Activated effector memory CD4-positive, alpha-beta T cell treated with Interleukin-2 at 50 U/mL for 16 hours (primary cell): ENCODE results near the gene TCEAL7.
A peak's percentile ranks its signal among the peaks of the same experiment; 100 is the strongest.
"Not testable (repeated sequence)": the region's sequence is repeated elsewhere in the genome, so short reads cannot be mapped to it uniquely, and the experiment has no call there.

Experiments used
- DNase-seq: peaks from one replicate; pipeline ENCODE4 v3.0.0-alpha.2; 2020

The TCEAL7 gene, protein sequence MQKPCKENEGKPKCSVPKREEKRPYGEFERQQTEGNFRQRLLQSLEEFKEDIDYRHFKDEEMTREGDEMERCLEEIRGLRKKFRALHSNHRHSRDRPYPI

GRCh38 chrX:103329991-103330390, at the start of gene TCEAL7:
TCEAL7 (plus strand) TSS chrX:103330239; CDS start chrX:103331404, 1,165 bp downstream.
- no peak for DNase-seq

DNA sequence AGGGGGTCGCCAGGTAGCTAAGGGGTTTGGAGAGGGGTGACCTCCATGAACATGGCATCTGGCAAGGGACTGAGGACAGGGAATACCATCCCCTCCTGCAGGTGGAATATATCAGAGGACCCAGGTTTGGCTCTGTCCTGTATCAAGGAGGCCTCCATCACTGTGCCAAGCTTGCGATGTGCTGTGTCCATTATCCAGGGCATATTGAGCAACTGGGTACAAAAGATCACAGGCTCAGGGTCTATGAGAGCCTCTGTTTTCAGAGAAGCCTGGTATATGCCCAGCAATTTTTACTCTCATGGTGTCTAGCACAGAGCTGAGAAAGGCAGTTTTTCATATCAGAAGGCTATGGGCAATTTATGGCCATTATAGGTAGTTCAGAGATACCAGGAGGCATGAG, 36.9 kb upstream of the TCEAL7 start:
- no peak for DNase-seq

DNA sequence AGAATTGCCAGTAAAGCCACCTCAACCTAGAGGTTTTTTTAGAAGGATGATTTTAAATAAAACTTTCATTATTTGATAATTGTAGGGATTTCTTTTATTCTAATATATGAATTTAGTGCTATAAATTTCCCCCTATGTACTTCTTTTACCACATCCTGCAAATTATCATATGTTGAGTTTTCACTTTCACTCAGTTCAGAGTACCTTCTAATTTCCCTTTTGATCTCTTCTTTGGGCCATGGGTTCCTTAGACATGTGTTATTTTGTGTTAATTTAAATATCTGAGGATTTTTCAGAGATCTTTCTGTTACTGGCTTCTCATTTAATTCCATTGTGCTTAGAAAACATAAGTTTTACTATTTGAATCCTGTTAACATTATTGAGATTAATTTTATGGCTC, 25.3 kb upstream of the TCEAL7 start:
- DNase-seq: no peak

- not testable (repeated sequence) for DNase-seq
These were observed 24.4 kb upstream of the TCEAL7 start for GRCh38 chrX:103305666-103306065.

DNA sequence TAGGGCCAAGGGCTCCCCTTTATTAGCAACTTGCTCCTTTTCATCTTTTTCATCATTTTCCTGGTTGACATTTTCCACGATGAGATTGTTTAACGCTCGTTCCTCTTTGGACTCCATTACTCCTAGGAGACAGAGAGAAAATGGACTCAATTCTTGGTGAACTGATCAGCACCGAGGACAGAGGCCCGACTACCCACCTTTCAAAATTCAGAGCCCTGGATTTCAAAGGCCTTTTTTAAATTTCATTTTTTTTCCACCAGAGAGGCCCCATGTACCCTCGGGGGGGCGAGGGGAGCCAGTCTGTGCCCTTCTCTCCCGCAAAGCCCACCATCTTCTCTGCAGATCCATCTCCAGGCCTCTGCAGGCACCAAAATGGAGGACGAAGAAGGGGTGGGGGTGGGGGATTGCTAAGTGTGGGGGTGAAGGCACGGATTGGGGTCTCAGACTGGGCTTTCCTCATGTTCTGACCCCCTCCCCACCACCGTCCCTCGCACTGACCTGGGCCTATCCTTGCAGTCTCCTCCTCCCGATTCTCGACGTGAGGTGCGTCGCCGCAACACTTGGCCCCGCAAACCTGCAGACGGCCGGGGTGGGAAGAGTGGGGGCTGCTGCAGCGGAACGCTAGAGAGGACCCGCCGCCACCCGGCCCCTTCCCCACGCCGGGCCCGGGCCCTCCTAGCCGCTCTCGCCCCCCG, 20.0 kb upstream of the TCEAL7 start:
- DNase-seq: no peak

DNA sequence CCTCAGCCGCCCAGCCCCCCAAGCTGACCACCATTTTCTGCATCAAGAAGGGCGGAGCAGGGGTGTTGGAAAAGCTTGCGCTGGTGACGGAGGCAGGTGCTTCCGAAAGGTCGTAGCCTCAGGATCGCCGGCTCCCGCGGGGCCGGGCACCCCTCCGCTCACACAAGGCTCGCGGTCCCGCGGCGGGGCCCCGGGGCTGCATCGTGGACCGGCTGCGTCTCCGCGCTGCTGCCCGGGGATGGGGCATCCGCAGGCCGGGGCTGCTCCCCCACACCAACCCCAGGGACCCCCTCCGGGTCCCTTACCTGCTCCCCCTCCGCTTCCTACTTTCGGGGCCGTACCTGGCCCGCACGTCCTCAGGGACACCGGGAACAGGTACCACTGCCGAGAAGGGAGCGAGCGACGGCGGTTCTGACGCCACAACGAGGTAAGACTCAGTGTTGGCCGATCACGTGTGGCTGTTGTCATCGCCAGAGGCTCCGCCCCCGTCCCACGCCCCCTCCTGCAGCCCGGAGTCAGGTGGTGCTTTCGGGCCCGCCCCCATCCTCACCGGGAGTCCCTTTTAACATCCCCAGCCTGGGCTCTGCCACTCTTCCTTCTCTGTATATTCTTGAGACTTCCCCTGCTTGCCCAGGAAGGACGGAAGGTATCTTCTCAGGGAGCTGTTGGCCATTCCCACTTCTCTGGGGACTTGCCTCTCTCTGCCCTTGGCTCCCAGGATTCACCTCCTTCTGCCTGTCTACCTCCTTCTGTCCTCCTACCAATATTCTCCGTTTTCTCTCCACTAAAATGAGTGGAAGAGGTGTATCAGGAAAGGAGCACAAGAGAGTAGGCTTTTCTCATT, 19.3 kb upstream of the TCEAL7 start, which contains the start of gene BEX2:
BEX2 (minus strand) TSS at position 436 of the 844 bp plus-strand sequence. CDS start 1,014 bp downstream, outside the sequence.
- DNase-seq: peak; percentile 77

GRCh38 chrX:103311399-103311780, 18.6 kb upstream of the TCEAL7 start:
- no peak for DNase-seq

GRCh38 chrX:103330681-103331288, 746 bp downstream of the TCEAL7 start:
- DNase-seq: no peak

- no peak for DNase-seq
These were observed 8.6 kb downstream of the TCEAL7 start for GRCh38 chrX:103338663-103339062.

DNA sequence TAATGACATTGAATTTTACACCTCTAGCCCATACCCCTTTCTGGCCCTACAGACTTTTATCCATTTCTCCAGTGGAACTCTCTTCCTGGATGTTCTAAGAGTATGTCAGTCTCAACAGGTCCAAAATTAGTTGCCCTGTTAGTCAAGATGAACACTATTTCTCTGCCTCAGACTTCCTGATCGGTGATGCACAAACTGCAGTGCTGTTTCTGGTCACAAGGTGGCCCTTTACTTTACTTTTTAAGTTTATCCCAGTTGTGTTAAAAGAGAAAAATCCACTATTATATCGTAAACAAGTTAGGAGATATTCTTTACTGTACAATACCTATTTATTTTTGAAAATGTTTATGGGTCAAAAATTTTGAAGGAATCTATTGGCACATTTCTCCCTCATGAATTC, 13.1 kb downstream of the TCEAL7 start:
- peak; percentile 16 for DNase-seq

DNA sequence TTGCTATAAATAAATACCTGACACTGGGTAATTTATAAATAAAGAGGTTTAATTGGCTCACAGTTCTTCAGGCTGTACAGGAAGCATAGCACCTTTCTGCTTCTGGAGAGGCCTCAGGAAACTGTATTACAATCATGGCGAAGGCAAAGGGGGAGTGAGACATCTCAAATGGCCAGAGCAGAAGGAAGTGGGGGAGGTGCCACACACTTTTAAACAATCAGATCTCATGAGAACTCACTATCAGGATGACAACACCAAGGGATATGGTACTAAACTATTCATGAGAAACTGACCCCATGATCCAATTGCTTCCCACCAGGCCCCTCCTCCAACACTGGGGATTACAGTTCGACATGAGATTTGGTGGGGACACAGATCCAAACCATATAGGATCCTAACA, 14.6 kb downstream of the TCEAL7 start:
- DNase-seq: no peak

DNA sequence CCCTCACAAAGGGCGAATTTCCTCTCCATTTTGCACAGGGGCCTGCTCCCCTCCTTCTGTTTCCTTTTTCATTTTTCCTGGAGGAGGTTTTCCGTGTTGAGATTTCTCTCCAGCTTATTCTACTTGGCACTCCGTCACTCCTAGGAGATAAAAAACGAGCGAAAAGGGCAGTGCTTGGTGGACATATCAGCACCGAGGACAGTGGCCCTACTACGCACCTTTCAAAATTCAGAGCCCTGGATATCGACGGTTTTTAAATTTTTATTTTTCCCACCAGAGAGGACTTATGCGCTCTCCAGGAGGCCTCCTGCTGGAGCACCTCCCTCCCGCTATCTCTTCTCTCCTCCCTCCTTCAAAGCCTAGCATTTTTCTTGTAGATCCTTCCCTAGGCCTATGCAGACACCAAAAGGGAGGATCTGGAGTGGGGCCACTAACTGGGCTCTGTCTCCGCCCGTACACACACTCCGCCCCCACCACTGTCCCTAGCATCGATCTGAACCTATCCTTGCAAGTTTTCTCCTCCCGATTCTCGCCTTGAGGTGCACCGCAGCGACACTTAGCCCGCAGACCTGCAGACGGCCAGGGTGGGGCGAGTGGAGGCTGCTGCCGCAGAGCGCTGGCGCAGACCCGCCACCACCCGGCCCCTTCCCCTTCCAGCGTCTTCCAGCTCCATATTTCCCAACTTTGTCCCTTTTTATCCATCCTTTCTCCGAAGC, 17.8 kb downstream of the TCEAL7 start:
- DNase-seq: no peak

DNA sequence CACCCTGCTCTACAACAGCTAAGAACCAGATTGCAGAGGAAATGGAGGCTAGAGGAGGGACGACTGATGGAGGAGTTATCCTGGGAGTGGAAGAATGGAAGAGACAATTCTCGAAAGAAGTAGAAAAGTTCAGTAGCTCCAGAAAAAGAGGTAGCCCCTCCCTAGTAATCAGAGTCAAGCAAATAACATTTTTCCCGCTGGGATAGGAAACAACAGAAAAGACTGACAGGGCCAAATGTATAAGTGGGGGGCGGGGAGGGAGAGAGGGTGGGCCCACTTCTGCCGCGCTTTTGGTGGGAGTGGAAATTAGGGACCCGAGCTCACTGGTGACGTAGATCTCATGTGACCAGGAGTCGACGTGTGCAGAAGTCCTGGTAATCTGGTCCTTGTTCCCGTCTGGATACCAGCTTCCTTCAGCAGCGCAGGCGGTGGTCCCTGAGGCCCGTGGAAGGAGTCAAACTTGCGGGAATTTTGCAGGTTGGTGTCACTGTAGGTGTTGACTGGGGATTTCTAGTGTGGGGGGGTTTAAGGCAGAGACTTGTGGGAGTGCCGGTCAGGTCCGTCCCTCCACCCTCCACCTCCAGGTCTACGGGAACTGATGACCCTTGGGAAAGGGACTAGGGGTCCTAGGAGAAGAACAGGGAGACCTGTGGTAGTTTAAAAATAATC, 26.2 kb downstream of the TCEAL7 start, which contains the start of gene TCEAL9:
TCEAL9 (plus strand) TSS at position 377 of the 669 bp plus-strand sequence. CDS start 1,179 bp downstream, outside the sequence.
- no peak for DNase-seq

GRCh38 chrX:103356858-103357257, 26.8 kb downstream of the TCEAL7 start:
- no peak for DNase-seq

- no peak for DNase-seq
These were observed 27.8 kb downstream of the TCEAL7 start for GRCh38 chrX:103357871-103358270.

DNA sequence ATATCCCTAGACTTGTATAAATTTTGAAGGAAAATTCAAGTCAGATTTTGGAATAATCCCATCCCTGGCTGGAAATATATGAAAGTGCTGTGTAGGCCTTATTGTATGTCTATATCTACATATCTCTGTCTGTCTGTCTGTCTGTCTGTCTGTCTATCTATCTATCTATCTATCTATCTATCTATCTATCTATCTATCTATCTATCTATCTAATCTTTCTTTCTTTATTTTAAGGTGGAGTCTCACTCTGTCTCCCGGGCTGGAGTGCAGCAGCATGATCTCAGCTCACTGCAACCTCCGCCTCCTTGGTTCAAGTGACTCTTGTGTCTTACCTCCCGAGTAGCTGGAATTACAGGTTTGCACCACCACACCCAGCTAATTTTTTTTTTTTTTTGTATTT, 29.6 kb downstream of the TCEAL7 start:
- not testable (repeated sequence) for DNase-seq

- DNase-seq: no peak
These were observed 30.1 kb downstream of the TCEAL7 start for GRCh38 chrX:103360092-103360491.

DNA sequence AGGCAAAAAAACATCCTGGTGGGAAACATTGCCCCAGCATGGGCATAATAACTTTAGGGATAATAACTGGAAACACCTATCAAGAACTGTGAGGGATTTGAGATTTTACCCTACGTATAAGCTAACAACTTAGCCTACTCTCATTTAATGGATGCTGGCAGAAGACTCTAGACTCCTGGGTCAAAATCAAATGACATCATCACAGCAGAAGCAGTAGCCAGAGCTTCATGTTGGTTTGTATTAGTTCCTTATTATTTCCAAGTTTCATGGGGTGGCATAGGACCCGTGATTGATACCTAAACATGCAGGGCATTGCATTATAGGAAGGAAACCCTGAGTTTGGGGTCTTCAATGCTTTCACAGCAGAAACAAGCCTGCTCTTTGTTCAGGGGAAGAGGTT, 30.9 kb downstream of the TCEAL7 start:
- DNase-seq: no peak

GRCh38 chrX:103361798-103362197, 31.8 kb downstream of the TCEAL7 start:
- DNase-seq: no peak

- no peak for DNase-seq
These were observed 32.4 kb downstream of the TCEAL7 start for GRCh38 chrX:103362474-103362873.

DNA sequence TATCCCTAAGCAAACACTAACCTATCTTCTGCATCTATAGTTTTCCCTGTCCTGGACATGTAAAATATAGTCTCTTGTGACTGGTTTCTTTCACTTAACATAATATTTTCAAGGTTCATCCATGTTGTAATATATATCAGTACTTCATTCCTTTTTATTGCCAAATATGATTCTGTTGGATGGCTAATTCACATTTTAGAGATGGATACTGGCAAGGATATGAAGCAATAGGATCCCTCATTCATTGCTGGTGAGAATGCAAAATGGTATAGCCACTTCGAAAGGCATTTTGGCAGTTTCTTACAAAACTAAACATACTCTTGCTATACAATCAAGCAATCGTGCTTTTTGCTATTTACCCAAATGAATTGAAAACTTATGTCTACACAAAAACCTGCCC, 33.0 kb downstream of the TCEAL7 start:
- no peak for DNase-seq

GRCh38 chrX:103367502-103367901, 37.5 kb downstream of the TCEAL7 start:
- no peak for DNase-seq
